A549 treated with AZD2906 at 1 μM for 4 hours (cell line): ENCODE data around the gene TPRX1. TPM values are rescaled to one million over a fixed set of nuclear protein-coding genes. Genes with fewer than 3 reads are reported as not detected.

Experiments used
- total RNA-seq: library from RNA; stranded (reverse); fragments of 200-300 nt; extraction: Qiagen RNA extraction; gene quantifications from 5 replicates; pipeline ENCODE4 v1.2.3, GENCODE V29; 2022

The TPRX1 gene, protein sequence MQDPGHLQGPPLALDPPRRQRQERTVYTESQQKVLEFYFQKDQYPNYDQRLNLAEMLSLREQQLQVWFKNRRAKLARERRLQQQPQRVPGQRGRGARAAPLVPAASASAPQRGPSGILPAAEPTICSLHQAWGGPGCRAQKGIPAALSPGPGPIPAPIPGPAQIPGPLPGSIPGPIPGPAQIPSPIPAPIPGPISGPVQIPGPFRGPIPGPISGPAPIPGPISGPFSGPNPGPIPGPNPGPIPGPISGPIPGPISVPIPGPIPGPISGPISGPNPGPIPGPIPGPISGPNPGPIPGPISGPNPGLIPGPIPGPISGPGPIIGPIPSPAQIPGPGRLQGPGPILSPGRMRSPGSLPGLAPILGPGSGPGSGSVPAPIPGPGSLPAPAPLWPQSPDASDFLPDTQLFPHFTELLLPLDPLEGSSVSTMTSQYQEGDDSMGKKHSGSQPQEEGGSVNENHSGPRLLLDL
- total RNA-seq = not detected in 5 replicates

GRCh38 chr19:47804451-47804850 lies at the start of gene TPRX1:
Gene TPRX1 (minus strand): TSS chr19:47804551. CDS start chr19:47804539, 12 bp downstream.

GRCh38 chr19:47821460-47822020 lies 17.2 kb upstream of the TPRX1 start, which contains the start of gene CRX:
Gene CRX (plus strand): TSS chr19:47821937. CDS start chr19:47834444, 12,507 bp downstream.

DNA sequence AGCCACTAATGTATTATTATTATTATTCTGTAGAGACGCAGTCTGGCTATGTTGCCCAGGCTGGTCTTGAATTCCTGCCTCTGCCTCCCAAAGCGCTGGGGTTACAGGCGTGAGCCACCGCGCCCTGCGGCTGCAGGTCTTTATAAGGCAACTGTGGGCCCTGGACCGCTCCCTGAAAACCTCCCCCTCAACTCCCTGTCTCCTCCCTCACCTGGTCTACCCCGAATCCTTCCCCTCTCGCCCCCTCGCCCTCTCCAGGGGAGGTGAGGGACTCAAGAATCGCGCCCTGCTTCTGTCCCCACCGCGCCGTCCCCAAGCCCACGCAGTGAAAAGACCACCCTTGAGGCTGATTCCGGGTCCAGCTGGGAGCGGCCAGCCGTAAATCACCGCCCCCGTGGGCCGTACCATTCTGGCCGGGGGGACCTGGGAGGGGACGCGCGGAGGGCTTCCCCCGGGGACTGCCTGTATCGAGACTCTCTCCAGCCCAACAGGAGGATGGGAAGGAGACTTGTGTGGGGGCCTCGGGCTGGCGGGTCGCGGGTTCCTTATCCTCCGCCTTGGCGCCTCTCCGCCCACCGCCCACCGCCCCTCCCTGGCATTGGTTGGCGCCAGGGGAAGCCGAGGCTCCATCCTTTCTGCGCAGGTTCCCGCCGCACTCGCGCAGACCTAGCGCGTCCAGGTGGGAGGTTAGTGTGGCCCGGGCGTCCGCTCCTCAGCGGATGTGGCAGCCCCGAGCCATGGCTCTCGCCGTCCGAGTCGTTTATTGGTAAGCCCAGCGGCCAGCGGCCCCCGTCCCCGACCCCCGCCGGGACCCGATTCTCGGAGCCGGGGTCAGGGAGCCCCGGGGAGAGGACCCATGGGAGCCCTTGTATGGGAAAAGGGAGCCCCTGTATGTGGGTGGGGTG lies 26.1 kb downstream of the TPRX1 start, which contains the start of gene SELENOW:
TSS of gene SELENOW (plus strand) at position 655 of the 905 bp plus-strand sequence. CDS start at position 738, 83 bp downstream.

Other genes with a start within 250 kb of the TPRX1 start
- 0.03 to 0.06 TPM (median 0.05 TPM) in 4 of 5 replicates, not detected in the other for gene ZNF541, start 231.4 kb downstream of the TPRX1 start, total RNA-seq
- gene BICRA, start 195.4 kb downstream of the TPRX1 start, total RNA-seq = 15.1 to 16.7 TPM (median 16.0 TPM) in 5 replicates
- gene EHD2, start 91.1 kb downstream of the TPRX1 start, total RNA-seq = 124 to 156 TPM (median 148 TPM) in 5 replicates
- 235 to 317 TPM (median 251 TPM) in 5 replicates for gene NOP53, start 59.0 kb downstream of the TPRX1 start, total RNA-seq
- 105 to 169 TPM (median 160 TPM) in 5 replicates for gene SELENOW, start 25.8 kb downstream of the TPRX1 start, total RNA-seq
- not detected in 5 replicates for gene CRX, start 17.4 kb upstream of the TPRX1 start, total RNA-seq
- gene TPRX2, start 54.7 kb upstream of the TPRX1 start, total RNA-seq = not detected in 5 replicates
- 0.06 TPM in 2 of 5 replicates, not detected in the others for gene SULT2A1, start 81.8 kb upstream of the TPRX1 start, total RNA-seq
- not detected in 5 replicates for gene BSPH1, start 187.6 kb upstream of the TPRX1 start, total RNA-seq
- gene ELSPBP1, start 190.1 kb upstream of the TPRX1 start, total RNA-seq = not detected in 5 replicates
- not detected in 5 replicates for gene CABP5, start 239.5 kb upstream of the TPRX1 start, total RNA-seq